Dendritic cell treated with granulocyte-macrophage colony-stimulating factor and Interleukin-4, amounts not matched to agents 40 ng/mL and 50 ng/mL, for 4 days (primary cell): ENCODE data around the gene COQ8A.
A peak's percentile ranks its signal among the peaks of the same experiment; 100 is the strongest.

Experiments used
- H3K27ac Mint-ChIP-seq: one replicate; pipeline ENCODE4 v1.8.0; 2022; ENCODE audit warnings: mild to moderate bottlenecking, mixed read lengths
- H3K27me3 Mint-ChIP-seq: one replicate; pipeline ENCODE4 v1.8.0; 2022; ENCODE audit warnings: mild to moderate bottlenecking, mixed read lengths
- H3K36me3 Mint-ChIP-seq: one replicate; pipeline ENCODE4 v1.8.0; 2022; ENCODE audit warnings: low read depth, mixed read lengths
- H3K4me1 Mint-ChIP-seq: one replicate; pipeline ENCODE4 v1.8.0; 2022; ENCODE audit warnings: low read depth, mixed read lengths
- H3K4me3 Mint-ChIP-seq: one replicate; pipeline ENCODE4 v1.8.0; 2022; ENCODE audit warnings: mild to moderate bottlenecking, moderate library complexity, mixed read lengths
- H3K9me3 Mint-ChIP-seq: one replicate; pipeline ENCODE4 v1.8.0; 2022; ENCODE audit warnings: mixed read lengths
- intact Hi-C: fragments of 100-400 bp; cut with micrococcal nuclease; formaldehyde crosslinking; loops from one replicate; pipeline ENCODE4 v1.15.0; 2022

COQ8A gene

GRCh38 chr1:226939438-226940028, 561 bp upstream of the COQ8A start:
- H3K36me3 Mint-ChIP-seq, result peaks cover 29% of the 10 kb centered on the region
- H3K4me1 Mint-ChIP-seq, result peaks cover 61% of the 10 kb centered on the region
- intact Hi-C loops, result loop anchor here (2.0 to 10.0 kb wide), 2 partner anchors 69 to 305 kb away; partner anchors contain the start of gene PSEN2
- peak overlapping the region; percentile 82 for H3K4me3 Mint-ChIP-seq
- peaks cover 14% of the 10 kb centered on the region for H3K9me3 Mint-ChIP-seq
- no peaks in the 10 kb centered on the region for H3K27me3 Mint-ChIP-seq
- peak overlapping the region; percentile 98 for H3K27ac Mint-ChIP-seq

- intact Hi-C loops, result loop anchor here (10.0 kb wide), 1 partner anchor 306 kb away; no protein-coding TSS in a partner anchor
- H3K4me1 Mint-ChIP-seq, result peaks cover 73% of the 10 kb centered on the region
Observed at GRCh38 chr1:226940806-226941067, 643 bp downstream of the COQ8A start.

GRCh38 chr1:226942392-226942791, 2.3 kb downstream of the COQ8A start:
- Mint-ChIP-seq H3K27ac (peak overlapping the region; percentile 14), H3K4me1 (peaks cover 80% of the 10 kb centered on the region)

More at GRCh38 chr1:226940806-226941067, 643 bp downstream of the COQ8A start:
- Mint-ChIP-seq H3K27me3 (no peaks in the 10 kb centered on the region), H3K4me3 (peak overlapping the region; percentile 82), H3K9me3 (peaks cover 2% of the 10 kb centered on the region), H3K27ac (peak overlapping the region; percentile 98), H3K36me3 (peaks cover 25% of the 10 kb centered on the region)

GRCh38 chr1:226943156-226943555, 3.1 kb downstream of the COQ8A start:
- H3K27me3 Mint-ChIP-seq, result no peaks in the 10 kb centered on the region
- H3K36me3 Mint-ChIP-seq, result peaks cover 28% of the 10 kb centered on the region
- H3K27ac Mint-ChIP-seq, result peak overlapping the region; percentile 14
- H3K4me3 Mint-ChIP-seq, result no peak overlapping the region
- intact Hi-C loops, result loop anchor here (10.0 kb wide), 1 partner anchor 308 kb away; no protein-coding TSS in a partner anchor
- peaks cover 74% of the 10 kb centered on the region for H3K4me1 Mint-ChIP-seq
- peaks cover 4% of the 10 kb centered on the region for H3K9me3 Mint-ChIP-seq

More at GRCh38 chr1:226942392-226942791, 2.3 kb downstream of the COQ8A start:
- Mint-ChIP-seq H3K9me3 (no peaks in the 10 kb centered on the region), H3K27me3 (no peaks in the 10 kb centered on the region), H3K4me3 (no peak overlapping the region), H3K36me3 (peaks cover 25% of the 10 kb centered on the region)
- intact Hi-C loops, result loop anchor here (10.0 kb wide), 1 partner anchor 308 kb away; no protein-coding TSS in a partner anchor

- Mint-ChIP-seq H3K27me3 (no peaks in the 10 kb centered on the region), H3K36me3 (peaks cover 31% of the 10 kb centered on the region), H3K4me3 (no peak overlapping the region), H3K27ac (peak overlapping the region; percentile 41), H3K9me3 (peaks cover 8% of the 10 kb centered on the region), H3K4me1 (peaks cover 71% of the 10 kb centered on the region)
- intact Hi-C loops, result loop anchor here (10.0 kb wide), 1 partner anchor 309 kb away; no protein-coding TSS in a partner anchor
Observed at GRCh38 chr1:226943927-226944326, 3.8 kb downstream of the COQ8A start.

- intact Hi-C loops, result loop anchor here (10.0 kb wide), 1 partner anchor 310 kb away; no protein-coding TSS in a partner anchor
- Mint-ChIP-seq H3K27ac (peak overlapping the region; percentile 41), H3K9me3 (peaks cover 8% of the 10 kb centered on the region), H3K36me3 (peaks cover 29% of the 10 kb centered on the region), H3K4me1 (peaks cover 71% of the 10 kb centered on the region), H3K27me3 (no peaks in the 10 kb centered on the region), H3K4me3 (no peak overlapping the region)
Observed at GRCh38 chr1:226945106-226945857, 5.2 kb downstream of the COQ8A start.

GRCh38 chr1:226945858-226946245, 5.8 kb downstream of the COQ8A start:
- Mint-ChIP-seq H3K9me3 (peaks cover 8% of the 10 kb centered on the region), H3K4me3 (no peak overlapping the region), H3K4me1 (peaks cover 67% of the 10 kb centered on the region), H3K27ac (peak overlapping the region; percentile 35), H3K36me3 (peaks cover 25% of the 10 kb centered on the region), H3K27me3 (no peaks in the 10 kb centered on the region)
- intact Hi-C loops, result loop anchor here (10.0 kb wide), 1 partner anchor 311 kb away; no protein-coding TSS in a partner anchor

- peaks cover 67% of the 10 kb centered on the region for H3K4me1 Mint-ChIP-seq
- intact Hi-C loops, result loop anchor here (10.0 kb wide), 1 partner anchor 311 kb away; no protein-coding TSS in a partner anchor
- peaks cover 8% of the 10 kb centered on the region for H3K9me3 Mint-ChIP-seq
- peaks cover 20% of the 10 kb centered on the region for H3K36me3 Mint-ChIP-seq
- peak overlapping the region; percentile 35 for H3K27ac Mint-ChIP-seq
- no peak overlapping the region for H3K4me3 Mint-ChIP-seq
- H3K27me3 Mint-ChIP-seq, result no peaks in the 10 kb centered on the region
Observed at GRCh38 chr1:226946285-226946684, 6.2 kb downstream of the COQ8A start.

GRCh38 chr1:226946841-226947240, 6.7 kb downstream of the COQ8A start:
- Mint-ChIP-seq H3K9me3 (peaks cover 8% of the 10 kb centered on the region), H3K4me1 (peaks cover 70% of the 10 kb centered on the region), H3K27me3 (no peaks in the 10 kb centered on the region), H3K4me3 (no peak overlapping the region), H3K36me3 (peaks cover 19% of the 10 kb centered on the region), H3K27ac (no peak overlapping the region)
- intact Hi-C loops, result loop anchor here (10.0 kb wide), 1 partner anchor 312 kb away; no protein-coding TSS in a partner anchor

- H3K4me1 Mint-ChIP-seq, result peaks cover 63% of the 10 kb centered on the region
- peaks cover 8% of the 10 kb centered on the region for H3K9me3 Mint-ChIP-seq
- H3K4me3 Mint-ChIP-seq, result no peak overlapping the region
- no peaks in the 10 kb centered on the region for H3K27me3 Mint-ChIP-seq
- peaks cover 18% of the 10 kb centered on the region for H3K36me3 Mint-ChIP-seq
- intact Hi-C loops, result loop anchor here (10.0 kb wide), 1 partner anchor 313 kb away; no protein-coding TSS in a partner anchor
- H3K27ac Mint-ChIP-seq, result no peak overlapping the region
Observed at GRCh38 chr1:226948051-226948450, 8.0 kb downstream of the COQ8A start.

- Mint-ChIP-seq H3K27me3 (no peaks in the 10 kb centered on the region), H3K4me3 (no peak overlapping the region), H3K27ac (no peak overlapping the region), H3K36me3 (peaks cover 14% of the 10 kb centered on the region), H3K4me1 (peaks cover 59% of the 10 kb centered on the region), H3K9me3 (peaks cover 8% of the 10 kb centered on the region)
- intact Hi-C loops, result loop anchor here (10.0 kb wide), 1 partner anchor 314 kb away; no protein-coding TSS in a partner anchor
Observed at GRCh38 chr1:226948480-226948879, 8.4 kb downstream of the COQ8A start.

GRCh38 chr1:226948996-226949395, 8.9 kb downstream of the COQ8A start:
- Mint-ChIP-seq H3K27me3 (no peaks in the 10 kb centered on the region), H3K27ac (no peak overlapping the region), H3K4me1 (peaks cover 54% of the 10 kb centered on the region)

GRCh38 chr1:226949401-226949800, 9.3 kb downstream of the COQ8A start:
- peaks cover 7% of the 10 kb centered on the region for H3K36me3 Mint-ChIP-seq
- H3K4me1 Mint-ChIP-seq, result peaks cover 54% of the 10 kb centered on the region
- H3K4me3 Mint-ChIP-seq, result no peak overlapping the region
- intact Hi-C loops, result loop anchor here (10.0 kb wide), 1 partner anchor 315 kb away; no protein-coding TSS in a partner anchor
- peaks cover 9% of the 10 kb centered on the region for H3K9me3 Mint-ChIP-seq
- H3K27me3 Mint-ChIP-seq, result no peaks in the 10 kb centered on the region
- no peak overlapping the region for H3K27ac Mint-ChIP-seq

More at GRCh38 chr1:226948996-226949395, 8.9 kb downstream of the COQ8A start:
- H3K36me3 Mint-ChIP-seq, result peaks cover 9% of the 10 kb centered on the region
- intact Hi-C loops, result loop anchor here (10.0 kb wide), 1 partner anchor 314 kb away; no protein-coding TSS in a partner anchor
- H3K9me3 Mint-ChIP-seq, result peaks cover 8% of the 10 kb centered on the region
- H3K4me3 Mint-ChIP-seq, result no peak overlapping the region

GRCh38 chr1:226950316-226950715, 10.2 kb downstream of the COQ8A start:
- Mint-ChIP-seq H3K36me3 (peaks cover 16% of the 10 kb centered on the region), H3K4me1 (peaks cover 51% of the 10 kb centered on the region), H3K27me3 (no peaks in the 10 kb centered on the region), H3K4me3 (no peak overlapping the region), H3K27ac (no peak overlapping the region), H3K9me3 (peaks cover 19% of the 10 kb centered on the region)
- intact Hi-C loops, result loop anchor here (5.0 kb wide), 1 partner anchor 78 kb away; the partner anchor contains the start of gene PSEN2
